ENCODE results near the gene KCTD12.

- no peak for TF ChIP-seq CTCF (IDR thresholded peaks at IDR 0.05)
- no peak for TF ChIP-seq POLR2A (IDR thresholded peaks at IDR 0.05)
These were observed 32.1 kb downstream of the KCTD12 start for GRCh38 chr13:76853921-76854608.
